Large intestine (tissue), 1 donor: ENCODE results near the gene TRMT1L. TPM values are rescaled to one million over a fixed set of nuclear protein-coding genes. Genes with fewer than 3 reads are reported as not detected.

Experiments
- polyA plus RNA-seq: library from polyadenylated mRNA; unstranded; fragments of 120-200 nt; gene quantifications from one replicate; pipeline ENCODE4 v1.2.1, GENCODE V29; 2013

TRMT1L gene
- polyA plus RNA-seq, 1 donor = 15.9 TPM

Other genes with a start within 250 kb of the TRMT1L start
- 5.1 TPM for gene NIBAN1, start 182.4 kb downstream of the TRMT1L start, polyA plus RNA-seq
- 22.3 TPM for gene RNF2, start 111.4 kb downstream of the TRMT1L start, polyA plus RNA-seq
- gene SWT1, start 214 bp upstream of the TRMT1L start, polyA plus RNA-seq = 5.3 TPM
- 173 TPM for gene IVNS1ABP, start 160.3 kb upstream of the TRMT1L start, polyA plus RNA-seq